Tibial artery (tissue), 4 donors: Measurements from ENCODE around the gene ANKIB1.

ENCODE experiments used
- DNase-seq, 2 donors: peaks; one replicate each; pipeline ENCODE4 v3.0.0-alpha.2; 2019
- H3K27ac ChIP-seq, 2 donors: fragments of 200-600 bp; sonication (generic) in 1 of 2; 1 replicate in 1 of 2; 2 replicates in 1 of 2; pipeline ENCODE4 v1.5.1; 2018 to 2019; ENCODE audit warnings: mild to moderate bottlenecking in 1 of 2
- H3K27me3 ChIP-seq, 2 donors: fragments of 200-600 bp; sonication (generic) in 1 of 2; one replicate each; pipeline versions ENCODE4 v1.5.1 to v1.6.0; 2016 to 2019
- H3K36me3 ChIP-seq, 3 donors: fragments of 200-600 bp; sonication (generic) in 2 of 3; one replicate each; pipeline ENCODE4 v1.5.1; 2016 to 2019; ENCODE audit warnings: mild to moderate bottlenecking in 2 of 3
- H3K4me1 ChIP-seq, 4 donors: fragments of 200-600 bp; sonication (generic) in 2 of 4; 1 replicate in 3 of 4; 2 replicates in 1 of 4; pipeline ENCODE4 v1.5.1; 2016 to 2019
- H3K4me3 ChIP-seq, 2 donors: fragments of 200-600 bp; sonication (generic) in 1 of 2; 1 replicate in 1 of 2; 2 replicates in 1 of 2; pipeline ENCODE4 v1.5.1; 2018 to 2019; ENCODE audit warnings: mild to moderate bottlenecking in 2 of 2
- H3K9me3 ChIP-seq, 3 donors: fragments of 200-600 bp; sonication (generic) in 1 of 3; one replicate each; pipeline ENCODE4 v1.5.1; 2016 to 2019
- intact Hi-C: fragments of 100-400 bp; cut with DNase I; formaldehyde crosslinking; loops from one replicate; pipeline ENCODE4 v1.15.0; 2023; ENCODE audit warnings: low total_unique reads
- TF ChIP-seq, protein P1 (sequence below), 2 experiments: fragments of 200-600 bp in 1 of 2; fragments of 450-650 bp in 1 of 2; IDR thresholded peaks; one replicate each; pipeline ENCODE4 v1.5.1; 2017 to 2019; ENCODE audit warnings: antibody characterized with exemption in 2 of 2, mild to moderate bottlenecking in 1 of 2, moderate library complexity in 1 of 2

The ANKIB1 gene

DNA sequence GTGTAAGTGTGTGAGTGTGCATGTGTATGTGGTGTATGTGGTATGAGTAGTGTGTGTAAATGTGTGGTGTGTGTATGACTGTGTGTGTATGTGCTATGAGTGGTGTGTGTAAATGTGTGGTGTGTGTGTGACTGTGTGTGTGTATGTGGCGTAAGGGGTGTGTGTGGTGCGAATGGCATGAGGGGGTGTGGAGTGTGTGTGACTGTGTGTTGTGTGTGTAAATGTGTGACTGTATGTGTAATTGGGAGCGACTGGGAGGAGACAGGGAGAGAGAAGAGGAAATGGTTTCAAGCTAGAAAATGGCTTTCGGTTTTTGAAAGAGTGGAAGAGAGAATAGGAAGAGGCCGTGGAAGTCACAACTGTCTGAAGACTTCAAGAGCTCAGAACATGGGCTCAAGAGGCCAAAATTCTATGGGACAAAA, 177.9 kb downstream of the ANKIB1 start:
- no peaks in the 10 kb centered on the region for H3K36me3 ChIP-seq
- no peak for DNase-seq
- H3K4me1 ChIP-seq = peaks cover 0 to 6% (median 0%) of the 10 kb centered on the region in 4 donors
- intact Hi-C loops = no loop called here
- H3K4me3 ChIP-seq = peak overlapping the region; percentile 44 to 54
- peaks cover 0 to 16% of the 10 kb centered on the region in 2 donors for H3K27me3 ChIP-seq
- TF ChIP-seq, protein P1, sequence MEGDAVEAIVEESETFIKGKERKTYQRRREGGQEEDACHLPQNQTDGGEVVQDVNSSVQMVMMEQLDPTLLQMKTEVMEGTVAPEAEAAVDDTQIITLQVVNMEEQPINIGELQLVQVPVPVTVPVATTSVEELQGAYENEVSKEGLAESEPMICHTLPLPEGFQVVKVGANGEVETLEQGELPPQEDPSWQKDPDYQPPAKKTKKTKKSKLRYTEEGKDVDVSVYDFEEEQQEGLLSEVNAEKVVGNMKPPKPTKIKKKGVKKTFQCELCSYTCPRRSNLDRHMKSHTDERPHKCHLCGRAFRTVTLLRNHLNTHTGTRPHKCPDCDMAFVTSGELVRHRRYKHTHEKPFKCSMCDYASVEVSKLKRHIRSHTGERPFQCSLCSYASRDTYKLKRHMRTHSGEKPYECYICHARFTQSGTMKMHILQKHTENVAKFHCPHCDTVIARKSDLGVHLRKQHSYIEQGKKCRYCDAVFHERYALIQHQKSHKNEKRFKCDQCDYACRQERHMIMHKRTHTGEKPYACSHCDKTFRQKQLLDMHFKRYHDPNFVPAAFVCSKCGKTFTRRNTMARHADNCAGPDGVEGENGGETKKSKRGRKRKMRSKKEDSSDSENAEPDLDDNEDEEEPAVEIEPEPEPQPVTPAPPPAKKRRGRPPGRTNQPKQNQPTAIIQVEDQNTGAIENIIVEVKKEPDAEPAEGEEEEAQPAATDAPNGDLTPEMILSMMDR (IDR thresholded peaks at IDR 0.05) = no peak
- no peaks in the 10 kb centered on the region for H3K9me3 ChIP-seq
- H3K27ac ChIP-seq = no peak overlapping the region

DNA sequence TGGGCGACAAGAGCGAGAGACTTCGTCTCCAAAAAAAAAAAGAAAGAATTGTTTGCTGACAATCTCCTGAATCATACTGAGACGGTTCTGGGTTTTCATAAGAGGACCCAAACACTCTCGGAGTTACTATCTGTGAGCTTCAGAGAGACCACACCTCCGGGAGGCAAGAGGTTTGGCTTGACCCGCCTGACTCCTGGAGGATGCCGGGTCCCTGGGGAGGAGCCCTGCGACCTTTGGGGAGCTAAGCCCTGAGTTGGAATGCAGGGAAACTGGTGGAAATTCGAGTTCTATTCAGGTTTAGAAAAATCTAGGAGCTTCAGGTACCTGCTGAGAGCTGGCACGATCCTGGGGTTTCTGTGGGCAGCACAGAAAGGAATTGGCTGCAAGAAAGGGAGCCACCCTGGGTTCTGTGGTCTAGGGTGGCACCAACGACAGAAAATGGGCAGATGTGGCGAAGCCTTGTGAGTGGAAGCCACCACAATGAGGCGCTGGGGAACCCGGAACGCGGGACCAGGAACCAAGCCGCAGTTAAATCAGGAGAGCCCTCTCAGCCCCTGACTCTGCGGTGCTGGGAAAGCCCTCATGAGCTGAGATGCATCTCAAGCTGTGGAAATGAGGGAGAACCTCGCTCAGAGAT, 179.7 kb downstream of the ANKIB1 start:
- Histone ChIP-seq H3K4me1 (peaks cover 0 to 6% (median 0%) of the 10 kb centered on the region in 4 donors), H3K9me3 (no peaks in the 10 kb centered on the region), H3K4me3 (no peak overlapping the region), H3K27ac (no peak overlapping the region), H3K27me3 (peaks cover 0 to 19% of the 10 kb centered on the region in 2 donors), H3K36me3 (no peaks in the 10 kb centered on the region)
- DNase-seq = no peak
- intact Hi-C loops = no loop called here
- TF ChIP-seq, protein P1 (IDR thresholded peaks at IDR 0.05) = no peak

DNA sequence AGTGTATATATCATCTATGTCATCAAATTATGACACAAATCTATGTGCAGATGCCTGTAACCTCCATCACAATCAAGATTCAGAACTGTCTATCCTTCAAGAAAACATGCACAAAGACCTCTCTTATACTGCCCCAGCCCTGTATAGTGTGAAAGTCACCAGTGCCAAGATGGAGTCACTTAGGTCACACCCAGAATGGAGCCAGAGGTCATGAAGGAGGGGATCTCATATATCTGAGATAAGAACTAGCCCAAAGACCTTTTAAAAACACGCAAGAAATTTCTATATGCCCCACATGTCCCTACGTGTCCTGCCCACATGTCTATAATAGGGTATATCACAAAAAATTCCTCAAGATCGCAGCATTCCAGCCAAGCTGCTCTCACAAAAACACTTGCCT, 181.4 kb downstream of the ANKIB1 start:
- H3K4me1 ChIP-seq = peaks cover 0 to 6% (median 0%) of the 10 kb centered on the region in 4 donors
- no peaks in the 10 kb centered on the region for H3K36me3 ChIP-seq
- intact Hi-C loops = no loop called here
- no peak overlapping the region for H3K4me3 ChIP-seq
- no peak overlapping the region for H3K27ac ChIP-seq
- TF ChIP-seq, protein P1 (IDR thresholded peaks at IDR 0.05) = no peak
- no peaks in the 10 kb centered on the region for H3K9me3 ChIP-seq
- H3K27me3 ChIP-seq = peaks cover 0 to 20% of the 10 kb centered on the region in 2 donors
- DNase-seq = no peak

DNA sequence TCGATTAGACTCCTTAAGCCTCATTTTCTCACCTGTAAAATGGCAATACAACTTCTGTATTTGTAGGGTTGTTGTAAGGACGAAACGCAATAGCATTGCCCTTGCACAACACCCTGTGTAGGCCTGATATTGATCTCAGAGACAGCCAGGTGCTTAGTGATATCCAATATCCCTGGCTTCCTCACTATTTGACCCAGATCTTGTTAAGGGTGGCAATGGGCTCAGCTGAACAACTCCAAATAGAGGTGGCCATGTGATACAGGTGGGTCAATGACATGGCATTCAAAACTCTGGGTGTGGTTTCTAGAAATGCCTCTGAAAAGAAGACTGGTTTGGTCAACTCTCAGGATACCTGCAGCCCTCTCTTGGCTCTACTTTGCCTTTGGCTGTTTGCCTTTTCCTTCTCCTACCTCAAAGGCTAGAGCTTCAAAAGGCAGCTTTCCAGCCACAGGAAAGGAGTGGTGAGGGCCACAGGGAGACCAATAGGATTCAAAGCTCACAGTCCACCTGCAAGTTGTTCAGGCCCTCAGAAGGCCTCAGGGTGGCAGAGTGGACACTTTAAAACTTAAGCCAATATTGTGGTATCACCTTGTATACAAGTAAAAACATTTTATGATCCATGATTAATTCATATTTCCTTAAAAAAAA, 186.6 kb downstream of the ANKIB1 start:
- H3K4me1 ChIP-seq = no peaks in the 10 kb centered on the region
- TF ChIP-seq, protein P1 (IDR thresholded peaks at IDR 0.05) = no peak
- H3K27ac ChIP-seq = no peak overlapping the region
- no peaks in the 10 kb centered on the region for H3K36me3 ChIP-seq
- intact Hi-C loops = no loop called here
- H3K9me3 ChIP-seq = no peaks in the 10 kb centered on the region
- no peak for DNase-seq
- H3K4me3 ChIP-seq = no peak overlapping the region
- peaks cover 0 to 9% of the 10 kb centered on the region in 2 donors for H3K27me3 ChIP-seq

DNA sequence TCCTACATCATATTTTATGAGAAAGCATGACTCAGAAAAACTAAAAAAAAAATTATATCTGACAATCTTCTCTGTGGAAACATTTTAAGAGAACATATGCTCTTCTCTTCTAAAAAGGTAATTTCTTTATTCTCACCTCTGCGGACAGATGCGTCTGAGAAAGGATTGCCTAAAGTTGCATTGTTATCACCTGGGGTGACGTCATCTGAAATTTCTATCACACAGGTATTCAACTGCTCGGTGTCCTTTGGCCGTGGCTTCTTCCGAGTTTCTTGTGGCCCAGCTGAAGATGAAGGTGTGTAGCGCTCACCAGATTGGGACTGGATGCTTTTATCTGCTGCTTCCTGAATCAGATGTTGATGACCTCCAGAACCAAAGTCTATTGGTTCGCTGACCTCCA, 187.2 kb downstream of the ANKIB1 start:
- intact Hi-C loops = no loop called here
- peaks cover 0 to 9% of the 10 kb centered on the region in 2 donors for H3K27me3 ChIP-seq
- no peaks in the 10 kb centered on the region for H3K36me3 ChIP-seq

More for the DNA sequence above, 187.2 kb downstream of the ANKIB1 start:
- Histone ChIP-seq H3K27ac (no peak overlapping the region), H3K9me3 (no peaks in the 10 kb centered on the region), H3K4me3 (no peak overlapping the region), H3K4me1 (no peaks in the 10 kb centered on the region)
- TF ChIP-seq, protein P1 (IDR thresholded peaks at IDR 0.05) = no peak
- no peak for DNase-seq
